Mesendoderm (in vitro differentiated cells): Measurements from ENCODE around the gene PI4KA.

Experiments
- DNase-seq: peaks from one replicate; pipeline ENCODE4 v3.0.0; 2013
- H2AK5ac ChIP-seq: 2 replicates; pipeline ENCODE4 v1.6.1; 2013; ENCODE audit warnings: low read length, inconsistent platforms
- H2BK120ac ChIP-seq: 2 replicates; pipeline ENCODE4 v1.6.1; 2013; ENCODE audit warnings: low read depth, mild to moderate bottlenecking, low read length, moderate library complexity, mixed read lengths
- H2BK15ac ChIP-seq: replicated peaks from 2 replicates; pipeline ENCODE4 v1.6.1; 2013; ENCODE audit warnings: low read depth, mild to moderate bottlenecking, moderate library complexity
- H2BK5ac ChIP-seq: 2 replicates; pipeline ENCODE4 v1.6.1; 2013; ENCODE audit warnings: low read length, inconsistent platforms
- H3K18ac ChIP-seq: 2 replicates; pipeline ENCODE4 v1.6.1; 2013; ENCODE audit warnings: mild to moderate bottlenecking, low read length, mixed read lengths
- H3K23ac ChIP-seq: one replicate; pipeline ENCODE4 v1.6.1; 2013; ENCODE audit warnings: low read length
- H3K27ac ChIP-seq: 2 replicates; pipeline ENCODE4 v1.5.1; 2013; ENCODE audit warnings: low read depth, mild to moderate bottlenecking, inconsistent platforms, low read length, moderate library complexity
- H3K27me3 ChIP-seq: 2 replicates; pipeline ENCODE4 v1.6.1; 2013; ENCODE audit warnings: low read length, control low read depth, mild to moderate bottlenecking, inconsistent platforms; ENCODE audit not compliant: insufficient read depth, poor library complexity
- H3K36me3 ChIP-seq: 2 replicates; pipeline ENCODE4 v1.6.1; 2013; ENCODE audit warnings: low read length, inconsistent platforms; ENCODE audit not compliant: control insufficient read depth, insufficient read depth
- H3K4ac ChIP-seq: one replicate; pipeline ENCODE4 v1.6.1; 2013; ENCODE audit warnings: low read depth, mild to moderate bottlenecking, low read length, moderate library complexity
- H3K4me1 ChIP-seq: 2 replicates; pipeline ENCODE4 v1.6.1; 2013; ENCODE audit warnings: low read depth, low read length, inconsistent platforms; ENCODE audit not compliant: control insufficient read depth
- H3K4me2 ChIP-seq: 2 replicates; pipeline ENCODE4 v1.6.1; 2013; ENCODE audit warnings: low read length
- H3K4me3 ChIP-seq: 2 replicates; pipeline ENCODE4 v1.5.1; 2013; ENCODE audit warnings: mild to moderate bottlenecking, low read length
- H3K56ac ChIP-seq: one replicate; pipeline ENCODE4 v1.6.1; 2013; ENCODE audit warnings: low read length
- H3K79me1 ChIP-seq: 2 replicates; pipeline ENCODE4 v1.6.1; 2013; ENCODE audit warnings: low read length, inconsistent platforms
- H3K79me2 ChIP-seq: 2 replicates; pipeline ENCODE4 v1.6.1; 2013; ENCODE audit warnings: mild to moderate bottlenecking, low read length; ENCODE audit not compliant: control insufficient read depth, insufficient read depth
- H3K9ac ChIP-seq: 2 replicates; pipeline ENCODE4 v1.6.1; 2013; ENCODE audit warnings: low read length, inconsistent platforms
- H4K5ac ChIP-seq: one replicate; pipeline ENCODE4 v1.6.1; 2013; ENCODE audit warnings: low read length
- H4K8ac ChIP-seq: one replicate; pipeline ENCODE4 v1.6.1; 2013; ENCODE audit warnings: low read depth, mild to moderate bottlenecking, control low read depth, low read length, moderate library complexity
- WGBS: extraction: QIAGEN DNeasy Blood & Tissue Kit; methylation state at CpG from one replicate; pipeline ENCODE4 v1.1.7; 2013; ENCODE audit warnings: low lambda C conversion rate, missing lambda C conversion rate; ENCODE audit not compliant: insufficient coverage; ENCODE audit errors: extremely low coverage; 5-methylcytosine and 5-hydroxymethylcytosine counted together

PI4KA gene

GRCh38 chr22:20750461-20751184 is 108.0 kb downstream of the PI4KA start:
- Histone ChIP-seq H3K23ac (no peak overlapping the region), H3K56ac (no peak overlapping the region), H4K8ac (no peak overlapping the region), H3K27me3 (no peaks in the 10 kb centered on the region), H2BK5ac (no peak overlapping the region), H3K4ac (no peak overlapping the region), H3K4me2 (no peak overlapping the region), H2AK5ac (no peak overlapping the region), H3K36me3 (no peaks in the 10 kb centered on the region), H3K79me2 (no peaks in the 10 kb centered on the region), H3K9ac (no peak overlapping the region), H3K79me1 (no peaks in the 10 kb centered on the region), H2BK15ac (no peak overlapping the region), H3K18ac (no peak overlapping the region), H3K4me1 (no peaks in the 10 kb centered on the region), H4K5ac (no peak overlapping the region), H3K4me3 (no peak overlapping the region), H2BK120ac (no peak overlapping the region), H3K27ac (no peak overlapping the region)
- DNase-seq = no peak
- WGBS = no CpG with 5 or more reads among the region's 9 CpGs

DNA sequence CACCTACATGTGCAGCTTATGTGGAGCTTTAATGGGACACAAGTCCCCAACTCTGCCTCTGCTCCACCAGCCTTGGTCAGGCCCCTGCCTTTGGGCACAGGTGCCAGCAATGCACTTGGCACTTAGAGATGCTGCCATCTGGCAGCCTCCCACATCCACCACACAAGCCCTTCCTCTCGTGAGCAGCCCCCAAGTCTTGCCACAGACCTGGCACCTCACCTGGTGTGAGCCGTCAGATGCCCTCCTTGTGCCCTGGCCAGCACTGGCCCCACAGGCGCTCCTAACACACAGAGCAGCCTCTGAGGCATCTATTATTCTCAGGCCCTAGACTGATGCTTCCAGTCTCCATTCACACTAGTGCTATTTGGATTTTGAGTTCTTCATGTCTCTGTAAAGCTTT is 109.2 kb downstream of the PI4KA start:
- Histone ChIP-seq H3K4ac (no peak overlapping the region), H3K27ac (no peak overlapping the region), H3K4me2 (no peak overlapping the region), H3K36me3 (no peaks in the 10 kb centered on the region), H2AK5ac (no peak overlapping the region), H3K18ac (no peak overlapping the region), H2BK120ac (no peak overlapping the region), H3K79me2 (no peaks in the 10 kb centered on the region), H3K9ac (no peak overlapping the region), H3K79me1 (no peaks in the 10 kb centered on the region), H3K27me3 (no peaks in the 10 kb centered on the region), H3K23ac (no peak overlapping the region), H2BK5ac (no peak overlapping the region), H3K4me3 (no peak overlapping the region), H2BK15ac (no peak overlapping the region), H3K4me1 (no peaks in the 10 kb centered on the region), H4K8ac (no peak overlapping the region), H3K56ac (no peak overlapping the region), H4K5ac (no peak overlapping the region)
- WGBS = no CpG with 5 or more reads among the region's 3 CpGs
- no peak for DNase-seq

DNA sequence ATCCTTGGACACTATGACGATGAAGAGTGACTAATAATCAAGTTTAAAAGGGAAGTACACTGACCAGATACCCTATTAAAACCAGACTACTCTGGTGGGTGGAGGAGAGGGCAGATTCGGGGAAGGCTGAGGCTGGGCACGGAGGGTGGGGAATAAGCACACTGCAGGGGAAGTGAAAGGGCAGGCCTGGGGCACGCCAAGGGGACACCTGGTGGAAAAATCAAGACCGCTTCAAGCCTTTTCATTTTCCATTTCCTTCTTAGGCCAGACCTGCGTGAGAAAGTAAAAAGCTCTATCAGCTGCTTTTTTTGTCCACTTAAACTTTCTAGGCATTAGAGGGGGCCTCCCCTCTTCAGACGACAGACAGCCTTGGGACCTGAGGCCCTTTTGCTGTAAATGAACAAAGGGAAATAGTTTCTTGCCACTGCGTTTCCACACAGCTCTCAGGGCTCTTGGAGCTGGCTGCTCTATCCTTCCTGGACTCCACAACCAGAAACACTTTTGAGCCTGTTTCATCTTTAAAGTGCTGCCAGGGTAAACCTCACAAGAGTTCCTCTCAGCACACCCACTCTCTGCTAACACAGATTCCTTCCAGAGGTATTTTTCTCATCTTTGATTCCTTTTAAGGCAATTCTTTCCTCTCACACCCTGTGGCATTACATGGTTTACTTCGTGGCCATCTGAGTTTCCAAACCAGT is 109.7 kb downstream of the PI4KA start:
- Histone ChIP-seq H3K79me2 (no peaks in the 10 kb centered on the region), H3K4me2 (no peak overlapping the region), H3K18ac (no peak overlapping the region), H4K5ac (no peak overlapping the region), H3K4me3 (no peak overlapping the region), H2AK5ac (no peak overlapping the region), H3K4me1 (no peaks in the 10 kb centered on the region), H3K36me3 (no peaks in the 10 kb centered on the region), H3K4ac (no peak overlapping the region), H3K23ac (no peak overlapping the region), H3K9ac (no peak overlapping the region), H3K27me3 (no peaks in the 10 kb centered on the region), H2BK5ac (no peak overlapping the region), H3K27ac (no peak overlapping the region), H2BK15ac (no peak overlapping the region), H3K79me1 (no peaks in the 10 kb centered on the region), H4K8ac (no peak overlapping the region), H2BK120ac (no peak overlapping the region), H3K56ac (no peak overlapping the region)
- no CpG with 5 or more reads among the region's 9 CpGs for WGBS
- DNase-seq = no peak

DNA sequence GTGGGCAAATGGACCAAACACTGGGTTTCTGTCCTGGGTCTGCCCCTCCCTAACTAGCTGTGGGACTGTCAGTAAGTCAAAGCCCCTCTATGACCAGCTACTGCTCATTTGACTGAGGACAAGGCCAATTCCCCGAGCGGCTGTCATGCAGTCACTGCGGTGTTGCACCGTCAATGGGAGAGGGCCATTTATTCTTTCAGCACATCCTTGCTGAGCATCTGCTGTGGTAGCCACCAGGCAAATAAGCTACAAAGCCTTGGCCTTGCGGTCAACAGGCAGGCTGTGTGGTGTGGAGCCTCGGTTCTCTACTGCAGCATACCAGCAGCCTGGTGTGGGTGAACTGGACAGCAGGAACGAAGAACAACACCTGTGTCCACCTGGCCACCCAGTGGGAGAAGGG is 110.5 kb downstream of the PI4KA start:
- Histone ChIP-seq H3K79me2 (no peaks in the 10 kb centered on the region), H2BK120ac (no peak overlapping the region), H2BK15ac (no peak overlapping the region), H2AK5ac (no peak overlapping the region), H3K4ac (no peak overlapping the region), H3K4me2 (no peak overlapping the region), H4K5ac (no peak overlapping the region), H4K8ac (no peak overlapping the region), H3K4me1 (no peaks in the 10 kb centered on the region), H3K9ac (no peak overlapping the region), H3K18ac (no peak overlapping the region), H3K27me3 (no peaks in the 10 kb centered on the region), H3K27ac (no peak overlapping the region), H3K23ac (no peak overlapping the region), H3K79me1 (no peaks in the 10 kb centered on the region), H3K36me3 (no peaks in the 10 kb centered on the region), H2BK5ac (no peak overlapping the region), H3K56ac (no peak overlapping the region), H3K4me3 (no peak overlapping the region)
- no CpG with 5 or more reads among the region's 7 CpGs for WGBS
- DNase-seq = no peak

DNA sequence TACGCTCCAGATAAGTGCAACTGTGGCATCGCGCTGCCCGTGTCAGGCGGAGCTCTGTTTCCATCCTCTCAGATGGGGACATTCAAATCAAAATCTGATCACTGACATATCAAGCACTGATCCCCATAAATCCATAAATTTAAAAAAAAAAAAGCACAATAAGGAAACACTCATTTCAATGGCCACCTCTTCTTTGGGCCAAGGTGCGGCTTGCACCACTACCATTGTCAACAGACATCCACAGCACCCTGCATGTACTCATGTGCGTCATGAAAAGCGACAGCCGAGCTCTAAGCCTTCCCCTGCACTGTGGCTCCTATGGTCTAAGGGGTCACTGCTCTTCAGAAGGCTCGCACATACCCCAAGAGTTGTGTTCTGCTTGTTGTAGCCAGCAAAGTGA is 111.4 kb downstream of the PI4KA start:
- H3K79me1 ChIP-seq = no peaks in the 10 kb centered on the region
- no peak overlapping the region for H3K18ac ChIP-seq
- no peaks in the 10 kb centered on the region for H3K27me3 ChIP-seq
- H3K4ac ChIP-seq = no peak overlapping the region
- H3K4me3 ChIP-seq = no peak overlapping the region
- H2AK5ac ChIP-seq = no peak overlapping the region
- no peak overlapping the region for H2BK120ac ChIP-seq
- WGBS = no CpG with 5 or more reads among the region's 10 CpGs
- H4K8ac ChIP-seq = no peak overlapping the region
- no peak overlapping the region for H3K27ac ChIP-seq
- no peak overlapping the region for H4K5ac ChIP-seq
- no peak for DNase-seq
- no peak overlapping the region for H2BK15ac ChIP-seq
- no peak overlapping the region for H2BK5ac ChIP-seq
- no peaks in the 10 kb centered on the region for H3K79me2 ChIP-seq
- H3K56ac ChIP-seq = no peak overlapping the region
- H3K4me2 ChIP-seq = no peak overlapping the region
- no peaks in the 10 kb centered on the region for H3K4me1 ChIP-seq
- no peak overlapping the region for H3K23ac ChIP-seq
- H3K36me3 ChIP-seq = no peaks in the 10 kb centered on the region
- H3K9ac ChIP-seq = no peak overlapping the region
